Omental fat pad (tissue), 4 donors: ENCODE results near the gene TMOD2. TPM values are rescaled to one million over a fixed set of nuclear protein-coding genes. Genes with fewer than 3 reads are reported as not detected.

Experiments
- ATAC-seq: fragments of 150-250 bp; one replicate; pipeline ENCODE4 v1.9.1; 2016; ENCODE audit warnings: mild to moderate bottlenecking, moderate library complexity; ENCODE audit not compliant: low FRiP score
- DNase-seq: peaks from one replicate; pipeline ENCODE4 v3.0.0-alpha.2; 2019; ENCODE audit warnings: low spot score
- small RNA-seq: library from RNA; depleted of rRNA; stranded (forward); fragments of <200 nt; gene quantifications from one replicate; pipeline ENCODE3, GENCODE V24; 2016
- total RNA-seq, 4 donors: library from RNA; depleted of rRNA; stranded (reverse); fragments of >200 nt; gene quantifications; one replicate each; pipeline ENCODE4 v1.1.0, GENCODE V29; 2016
- TF ChIP-seq, protein P1 (sequence below), 3 donors: fragments of 450-650 bp; IDR thresholded peaks; one replicate each; pipeline ENCODE4 v1.5.1; 2016 to 2017; ENCODE audit warnings: antibody characterized with exemption in 3 of 3, mild to moderate bottlenecking in 3 of 3, moderate library complexity in 2 of 3

Gene TMOD2
- total RNA-seq, 4 donors from 2014 or later = 6.5 to 28.5 (median 12.4) TPM

DNA sequence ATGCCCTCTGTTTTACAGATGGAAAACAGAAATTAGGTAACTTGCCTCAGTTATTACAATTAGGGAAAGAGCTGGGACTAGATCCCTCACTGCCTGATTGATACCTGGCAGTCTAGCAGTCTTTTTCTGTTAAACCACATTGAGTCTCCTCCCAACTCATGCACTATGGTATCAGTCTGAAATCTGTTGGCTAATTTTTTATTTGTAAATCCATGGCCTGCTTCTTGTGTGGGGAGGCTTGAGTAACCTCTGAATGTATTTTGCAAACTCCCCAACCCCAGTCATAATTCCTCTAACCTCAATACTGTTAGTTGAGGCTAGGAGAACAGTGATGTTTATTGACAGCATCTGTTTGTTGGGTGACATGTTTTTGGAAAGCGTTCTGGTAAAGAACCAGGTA lies 113.9 kb downstream of the TMOD2 start:
- TF ChIP-seq, protein P1, sequence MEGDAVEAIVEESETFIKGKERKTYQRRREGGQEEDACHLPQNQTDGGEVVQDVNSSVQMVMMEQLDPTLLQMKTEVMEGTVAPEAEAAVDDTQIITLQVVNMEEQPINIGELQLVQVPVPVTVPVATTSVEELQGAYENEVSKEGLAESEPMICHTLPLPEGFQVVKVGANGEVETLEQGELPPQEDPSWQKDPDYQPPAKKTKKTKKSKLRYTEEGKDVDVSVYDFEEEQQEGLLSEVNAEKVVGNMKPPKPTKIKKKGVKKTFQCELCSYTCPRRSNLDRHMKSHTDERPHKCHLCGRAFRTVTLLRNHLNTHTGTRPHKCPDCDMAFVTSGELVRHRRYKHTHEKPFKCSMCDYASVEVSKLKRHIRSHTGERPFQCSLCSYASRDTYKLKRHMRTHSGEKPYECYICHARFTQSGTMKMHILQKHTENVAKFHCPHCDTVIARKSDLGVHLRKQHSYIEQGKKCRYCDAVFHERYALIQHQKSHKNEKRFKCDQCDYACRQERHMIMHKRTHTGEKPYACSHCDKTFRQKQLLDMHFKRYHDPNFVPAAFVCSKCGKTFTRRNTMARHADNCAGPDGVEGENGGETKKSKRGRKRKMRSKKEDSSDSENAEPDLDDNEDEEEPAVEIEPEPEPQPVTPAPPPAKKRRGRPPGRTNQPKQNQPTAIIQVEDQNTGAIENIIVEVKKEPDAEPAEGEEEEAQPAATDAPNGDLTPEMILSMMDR (IDR thresholded peaks at IDR 0.05) = no peak
- DNase-seq (no peak), ATAC-seq (no peak)

Small RNA genes within 50 kb of the gene (small RNA-seq; reads per million reads assigned to genes)
- not detected for gene AC090971.5
- not detected for gene RF00017

Other genes with a start within 250 kb of the TMOD2 start
- 10 to 100 TPM; 47.5 to 77.2 (median 54.5) TPM for gene DMXL2, start 128.8 kb upstream of the TMOD2 start, total RNA-seq
- gene SCG3, start 70.1 kb upstream of the TMOD2 start, total RNA-seq = under 1 TPM in 1 of 4 donors, not detected in 3; 0.47 TPM
- 10 to 100 TPM in 3 of 4 donors, 1 to 10 TPM in 1; 8.9 to 21.5 (median 15.9) TPM for gene LYSMD2, start 13.9 kb upstream of the TMOD2 start, total RNA-seq
- gene TMOD3, start 78.1 kb downstream of the TMOD2 start, total RNA-seq = 10 to 100 TPM; 25.7 to 47.0 (median 37.3) TPM
- gene LEO1, start 220.2 kb downstream of the TMOD2 start, total RNA-seq = 10 to 100 TPM; 11.4 to 19.6 (median 15.0) TPM